ENCODE measurements around the gene UQCR10.

Gene UQCR10

GRCh38 chr22:29788339-29789279 lies 21.4 kb downstream of the UQCR10 start:
- Histone ChIP-seq H3K9me3 (ENCODE audit: control insufficient read depth, insufficient read depth, low read length) (no peaks in the 10 kb centered on the region), H3K4me1 (ENCODE audit: control insufficient read depth, low read length) (no peaks in the 10 kb centered on the region), H3K27me3 (ENCODE audit: control insufficient read depth, low read length) (no peaks in the 10 kb centered on the region), H3K79me2 (ENCODE audit: control insufficient read depth, low read length) (no peaks in the 10 kb centered on the region), H3K36me3 (ENCODE audit: control insufficient read depth, low read length) (peaks cover 46% of the 10 kb centered on the region), H3K4me2 (ENCODE audit: low read length) (no peak overlapping the region), H3F3A (ENCODE audit: control insufficient read depth, insufficient read depth) (no peaks in the 10 kb centered on the region), H4K20me1 (ENCODE audit: control insufficient read depth, insufficient read depth, low read depth, low read length) (no peaks in the 10 kb centered on the region), H3K9me2 (replicated peaks; ENCODE audit: control insufficient read depth, low read length) (no peaks in the 10 kb centered on the region), H3K4me3 (ENCODE audit: low read length) (no peak overlapping the region), H3K27ac (ENCODE audit: low read depth, low read length) (no peak overlapping the region)
- no peak for TF ChIP-seq CTCF (IDR thresholded peaks at IDR 0.05; ENCODE audit: low read depth, low read length, poor library complexity, severe bottlenecking)
- no peak for TF ChIP-seq EZH2phosphoT487 (IDR thresholded peaks at IDR 0.05; ENCODE audit: borderline replicate concordance, low read length)

GRCh38 chr22:29790061-29790460 lies 22.9 kb downstream of the UQCR10 start:
- H3K4me2 ChIP-seq (ENCODE audit: low read length): no peak overlapping the region
- H3F3A ChIP-seq (ENCODE audit: control insufficient read depth, insufficient read depth): no peaks in the 10 kb centered on the region
- H4K20me1 ChIP-seq (ENCODE audit: control insufficient read depth, insufficient read depth, low read depth, low read length): no peaks in the 10 kb centered on the region
- H3K9me2 ChIP-seq (replicated peaks; ENCODE audit: control insufficient read depth, low read length): no peaks in the 10 kb centered on the region
- H3K27ac ChIP-seq (ENCODE audit: low read depth, low read length): no peak overlapping the region
- no peaks in the 10 kb centered on the region for H3K79me2 ChIP-seq (ENCODE audit: control insufficient read depth, low read length)
- no peaks in the 10 kb centered on the region for H3K27me3 ChIP-seq (ENCODE audit: control insufficient read depth, low read length)
- H3K9me3 ChIP-seq (ENCODE audit: control insufficient read depth, insufficient read depth, low read length): no peaks in the 10 kb centered on the region
- peaks cover 46% of the 10 kb centered on the region for H3K36me3 ChIP-seq (ENCODE audit: control insufficient read depth, low read length)
- no peak overlapping the region for H3K4me3 ChIP-seq (ENCODE audit: low read length)
- TF ChIP-seq CTCF (IDR thresholded peaks at IDR 0.05; ENCODE audit: low read depth, low read length, poor library complexity, severe bottlenecking): no peak
- TF ChIP-seq EZH2phosphoT487 (IDR thresholded peaks at IDR 0.05; ENCODE audit: borderline replicate concordance, low read length): no peak
- H3K4me1 ChIP-seq (ENCODE audit: control insufficient read depth, low read length): no peaks in the 10 kb centered on the region

GRCh38 chr22:29793396-29793795 lies 26.2 kb downstream of the UQCR10 start:
- H3K4me1 ChIP-seq (ENCODE audit: control insufficient read depth, low read length): peaks cover 4% of the 10 kb centered on the region
- H3F3A ChIP-seq (ENCODE audit: control insufficient read depth, insufficient read depth): no peaks in the 10 kb centered on the region
- H3K4me2 ChIP-seq (ENCODE audit: low read length): no peak overlapping the region
- H3K27me3 ChIP-seq (ENCODE audit: control insufficient read depth, low read length): no peaks in the 10 kb centered on the region
- H3K9me2 ChIP-seq (replicated peaks; ENCODE audit: control insufficient read depth, low read length): no peaks in the 10 kb centered on the region
- H3K79me2 ChIP-seq (ENCODE audit: control insufficient read depth, low read length): no peaks in the 10 kb centered on the region
- no peaks in the 10 kb centered on the region for H3K9me3 ChIP-seq (ENCODE audit: control insufficient read depth, insufficient read depth, low read length)
- no peak overlapping the region for H3K4me3 ChIP-seq (ENCODE audit: low read length)
- no peak overlapping the region for H3K27ac ChIP-seq (ENCODE audit: low read depth, low read length)
- H3K36me3 ChIP-seq (ENCODE audit: control insufficient read depth, low read length): peaks cover 43% of the 10 kb centered on the region
- TF ChIP-seq EZH2phosphoT487 (IDR thresholded peaks at IDR 0.05; ENCODE audit: borderline replicate concordance, low read length) (no peak), CTCF (IDR thresholded peaks at IDR 0.05; ENCODE audit: low read depth, low read length, poor library complexity, severe bottlenecking) (no peak)
- no peaks in the 10 kb centered on the region for H4K20me1 ChIP-seq (ENCODE audit: control insufficient read depth, insufficient read depth, low read depth, low read length)
